Smooth muscle cell (in vitro differentiated cells): Measurements from ENCODE around the gene CDX1. TPM values are rescaled to one million over a fixed set of nuclear protein-coding genes. Genes with fewer than 3 reads are reported as not detected.

Source experiments
- DNase-seq: peaks from one replicate; lab custom pipeline; 2025; ENCODE audit not compliant: unreplicated experiment; lab: John Stamatoyannopoulos, UW
- H2AFZ ChIP-seq: fragments of 200-600 bp; sonication (generic); 2 replicates; pipeline ENCODE4 v1.6.0; 2016; ENCODE audit warnings: antibody characterized with exemption, low read depth, mild to moderate bottlenecking
- H3F3A ChIP-seq: fragments of 200-600 bp; sonication (generic); 2 replicates; pipeline ENCODE4 v1.6.0; 2017; ENCODE audit warnings: antibody characterized with exemption, low read depth
- H3K27ac ChIP-seq: fragments of 200-600 bp; sonication (generic); 2 replicates; pipeline ENCODE4 v1.5.1; 2016; ENCODE audit warnings: low read depth, mild to moderate bottlenecking
- H3K27me3 ChIP-seq: fragments of 200-600 bp; sonication (generic); 2 replicates; pipeline ENCODE4 v1.6.1; 2016; ENCODE audit warnings: low read depth, mild to moderate bottlenecking
- H3K36me3 ChIP-seq: fragments of 200-600 bp; sonication (generic); 2 replicates; pipeline ENCODE4 v1.5.1; 2016; ENCODE audit warnings: low read depth
- H3K4me1 ChIP-seq: fragments of 200-600 bp; sonication (generic); 2 replicates; pipeline ENCODE4 v1.5.1; 2016; ENCODE audit warnings: low read depth
- H3K4me2 ChIP-seq: fragments of 200-600 bp; sonication (generic); 2 replicates; pipeline ENCODE4 v1.6.0; 2016; ENCODE audit warnings: mild to moderate bottlenecking
- H3K4me3 ChIP-seq: fragments of 200-600 bp; sonication (generic); 2 replicates; pipeline ENCODE4 v1.5.1; 2016; ENCODE audit warnings: mild to moderate bottlenecking
- H3K79me2 ChIP-seq: fragments of 200-600 bp; sonication (generic); 2 replicates; pipeline ENCODE4 v1.6.0; 2016; ENCODE audit warnings: low read depth, mild to moderate bottlenecking
- H3K9ac ChIP-seq: fragments of 200-600 bp; sonication (generic); 2 replicates; pipeline ENCODE4 v1.6.0; 2016; ENCODE audit warnings: low read depth
- H3K9me3 ChIP-seq: fragments of 200-600 bp; sonication (generic); replicated peaks from 2 replicates; pipeline ENCODE4 v1.5.1; 2016; ENCODE audit warnings: low read depth
- H4K20me1 ChIP-seq: fragments of 200-600 bp; sonication (generic); 2 replicates; pipeline ENCODE4 v1.6.0; 2016; ENCODE audit warnings: low read depth
- WGBS: methylation state at CpG from one replicate; pipeline ENCODE4 v1.1.7; 2016; ENCODE audit warnings: low lambda C conversion rate; 5-methylcytosine and 5-hydroxymethylcytosine counted together
- polyA plus RNA-seq: library from polyadenylated mRNA; unstranded; fragments of >200 nt; fragmentation: Nextera tagmentation; extraction: Ambion mirVana; gene quantifications from 2 replicates; pipeline ENCODE4 v1.2.1, GENCODE V29; 2016
- total RNA-seq: library from RNA; depleted of rRNA; stranded (reverse); fragments of >200 nt; gene quantifications from 2 replicates; pipeline ENCODE4 v1.2.3, GENCODE V29; 2014
- TF ChIP-seq, protein P1 (sequence below): fragments of 200-600 bp; sonication (generic); IDR thresholded peaks from 2 replicates; pipeline ENCODE4 v1.5.1; 2017; ENCODE audit warnings: borderline replicate concordance, mild to moderate bottlenecking, antibody characterized with exemption; ENCODE audit not compliant: insufficient read depth, poor library complexity, severe bottlenecking

The CDX1 gene
- total and polyA plus RNA-seq, 2 experiments from 2014 or later = 1.4 to 5.0 TPM

DNA sequence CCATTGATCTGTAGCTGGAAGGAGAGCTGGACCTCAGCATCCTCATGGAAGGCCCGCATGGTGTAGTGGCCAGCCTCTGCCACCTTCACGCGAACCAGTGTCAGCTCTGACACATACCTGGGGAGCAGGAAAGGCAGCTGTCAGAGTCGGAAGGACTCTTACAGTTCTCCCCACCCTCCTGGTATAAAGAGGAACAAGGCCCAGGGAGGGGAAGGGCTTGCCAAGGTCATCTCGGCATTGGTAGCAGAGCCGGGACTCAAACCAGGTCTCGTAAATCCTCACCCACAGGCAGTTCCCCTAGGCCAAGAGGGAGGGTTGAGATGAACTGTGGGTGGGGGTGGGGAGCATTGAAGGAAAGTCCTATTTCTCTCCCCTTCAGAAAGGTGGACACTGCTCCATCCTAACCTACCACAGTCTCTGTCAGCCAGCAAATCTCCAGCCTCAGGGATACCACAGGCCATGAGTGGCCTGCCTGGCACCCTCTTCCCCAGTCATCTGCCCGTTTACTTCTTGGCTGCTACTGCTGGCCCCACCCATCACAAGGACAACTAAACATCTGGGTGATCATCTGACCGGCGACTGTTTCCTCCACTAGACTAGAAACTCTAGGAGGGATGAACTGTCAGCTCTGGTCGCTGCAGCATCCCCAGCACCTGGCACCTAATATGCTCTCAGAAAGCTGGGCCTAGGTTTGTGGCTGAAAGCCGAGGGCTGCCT, 34.4 kb upstream of the CDX1 start:
- H4K20me1 ChIP-seq = peaks cover 11% of the 10 kb centered on the region
- WGBS = 67% methylated on average over 12 of the region's 12 CpGs
- H2AFZ ChIP-seq = no peak overlapping the region
- no peaks in the 10 kb centered on the region for H3K36me3 ChIP-seq
- TF ChIP-seq, protein P1, sequence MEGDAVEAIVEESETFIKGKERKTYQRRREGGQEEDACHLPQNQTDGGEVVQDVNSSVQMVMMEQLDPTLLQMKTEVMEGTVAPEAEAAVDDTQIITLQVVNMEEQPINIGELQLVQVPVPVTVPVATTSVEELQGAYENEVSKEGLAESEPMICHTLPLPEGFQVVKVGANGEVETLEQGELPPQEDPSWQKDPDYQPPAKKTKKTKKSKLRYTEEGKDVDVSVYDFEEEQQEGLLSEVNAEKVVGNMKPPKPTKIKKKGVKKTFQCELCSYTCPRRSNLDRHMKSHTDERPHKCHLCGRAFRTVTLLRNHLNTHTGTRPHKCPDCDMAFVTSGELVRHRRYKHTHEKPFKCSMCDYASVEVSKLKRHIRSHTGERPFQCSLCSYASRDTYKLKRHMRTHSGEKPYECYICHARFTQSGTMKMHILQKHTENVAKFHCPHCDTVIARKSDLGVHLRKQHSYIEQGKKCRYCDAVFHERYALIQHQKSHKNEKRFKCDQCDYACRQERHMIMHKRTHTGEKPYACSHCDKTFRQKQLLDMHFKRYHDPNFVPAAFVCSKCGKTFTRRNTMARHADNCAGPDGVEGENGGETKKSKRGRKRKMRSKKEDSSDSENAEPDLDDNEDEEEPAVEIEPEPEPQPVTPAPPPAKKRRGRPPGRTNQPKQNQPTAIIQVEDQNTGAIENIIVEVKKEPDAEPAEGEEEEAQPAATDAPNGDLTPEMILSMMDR = no peak
- H3K4me2 ChIP-seq = no peak overlapping the region
- peaks cover 22% of the 10 kb centered on the region for H3F3A ChIP-seq
- H3K79me2 ChIP-seq = peaks cover 30% of the 10 kb centered on the region
- no peak overlapping the region for H3K4me3 ChIP-seq
- no peak for DNase-seq
- peaks cover 11% of the 10 kb centered on the region for H3K4me1 ChIP-seq
- H3K27me3 ChIP-seq = no peaks in the 10 kb centered on the region
- H3K9me3 ChIP-seq = no peaks in the 10 kb centered on the region
- peak overlapping the region; percentile 100 for H3K27ac ChIP-seq
- no peak overlapping the region for H3K9ac ChIP-seq

DNA sequence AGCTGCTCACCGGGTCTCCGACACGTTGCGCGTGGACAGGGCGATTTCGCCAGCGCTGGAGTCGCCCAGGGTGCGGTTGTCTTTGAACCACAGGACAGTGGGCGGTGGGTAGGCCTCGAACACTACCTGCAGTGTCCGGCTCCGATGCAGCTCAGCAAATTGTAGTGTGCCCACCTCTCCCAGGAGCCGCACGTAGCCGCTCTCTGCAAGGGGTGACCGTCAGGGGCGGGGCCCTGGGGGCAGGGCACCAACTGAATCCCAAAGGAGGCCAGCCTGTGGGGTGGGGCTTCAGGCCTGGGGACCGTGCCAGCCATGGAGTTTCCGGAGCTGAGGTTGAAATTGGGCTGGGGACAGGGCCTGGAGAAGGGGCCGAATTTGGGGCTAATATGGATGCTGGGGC, 33.8 kb upstream of the CDX1 start:
- DNase-seq = no peak
- Histone ChIP-seq H3K27me3 (no peaks in the 10 kb centered on the region), H3K9me3 (no peaks in the 10 kb centered on the region), H2AFZ (no peak overlapping the region), H4K20me1 (peaks cover 11% of the 10 kb centered on the region), H3K9ac (no peak overlapping the region), H3K36me3 (no peaks in the 10 kb centered on the region), H3F3A (peaks cover 27% of the 10 kb centered on the region), H3K27ac (peak overlapping the region; percentile 100), H3K4me3 (no peak overlapping the region), H3K79me2 (peaks cover 36% of the 10 kb centered on the region), H3K4me2 (no peak overlapping the region), H3K4me1 (peaks cover 17% of the 10 kb centered on the region)
- TF ChIP-seq, protein P1 = no peak
- 95% methylated on average over 22 of the region's 22 CpGs for WGBS

DNA sequence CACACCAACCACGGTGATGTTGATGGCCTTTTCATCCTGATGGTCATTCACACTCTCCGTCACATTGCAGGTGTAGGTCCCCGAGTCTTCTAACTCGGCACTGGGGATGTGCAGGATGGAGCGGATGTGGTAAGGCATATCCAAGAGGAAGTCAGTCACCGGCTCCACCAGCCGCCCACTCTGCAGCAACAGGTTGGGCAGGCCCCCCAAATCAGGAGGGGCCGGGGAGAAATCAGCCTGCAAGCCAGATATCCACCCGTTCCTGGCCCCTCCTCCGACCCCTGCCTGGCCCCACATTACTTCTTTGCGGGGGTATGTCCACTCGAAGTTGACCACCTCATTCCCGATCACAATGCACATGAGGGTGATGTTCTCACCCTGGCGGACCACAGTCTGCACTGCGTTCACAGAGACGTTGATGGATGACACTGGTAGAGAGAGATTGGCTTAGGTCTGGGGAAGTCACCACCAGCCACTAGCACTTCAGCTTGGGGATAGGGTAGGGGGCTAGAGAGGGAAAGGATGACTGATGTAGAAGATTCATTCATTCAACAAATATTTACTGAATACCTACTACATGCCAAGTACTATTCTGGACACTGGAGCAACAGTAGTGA, 32.9 kb upstream of the CDX1 start:
- Histone ChIP-seq H4K20me1 (peaks cover 8% of the 10 kb centered on the region), H3K79me2 (peaks cover 44% of the 10 kb centered on the region), H3K9ac (no peak overlapping the region), H3K9me3 (no peaks in the 10 kb centered on the region), H3K27me3 (no peaks in the 10 kb centered on the region), H3K27ac (peak overlapping the region; percentile 100), H3K4me3 (no peak overlapping the region), H3F3A (peaks cover 24% of the 10 kb centered on the region), H3K4me2 (no peak overlapping the region), H3K36me3 (no peaks in the 10 kb centered on the region), H3K4me1 (peaks cover 27% of the 10 kb centered on the region), H2AFZ (no peak overlapping the region)
- no peak for DNase-seq
- TF ChIP-seq, protein P1 = no peak
- WGBS = 91% methylated on average over 16 of the region's 16 CpGs
